Measurements from ENCODE around the gene IDH1. TPM values are rescaled to one million over a fixed set of nuclear protein-coding genes. Genes with fewer than 3 reads are reported as not detected.
A peak's percentile ranks its signal among the peaks of the same experiment; 100 is the strongest.
"Not testable (repeated sequence)": the region's sequence is repeated elsewhere in the genome, so short reads cannot be mapped to it uniquely, and the experiment has no call there.

IDH1 gene
- total RNA-seq, 1 donor from 2014 or later = 149 TPM

DNA sequence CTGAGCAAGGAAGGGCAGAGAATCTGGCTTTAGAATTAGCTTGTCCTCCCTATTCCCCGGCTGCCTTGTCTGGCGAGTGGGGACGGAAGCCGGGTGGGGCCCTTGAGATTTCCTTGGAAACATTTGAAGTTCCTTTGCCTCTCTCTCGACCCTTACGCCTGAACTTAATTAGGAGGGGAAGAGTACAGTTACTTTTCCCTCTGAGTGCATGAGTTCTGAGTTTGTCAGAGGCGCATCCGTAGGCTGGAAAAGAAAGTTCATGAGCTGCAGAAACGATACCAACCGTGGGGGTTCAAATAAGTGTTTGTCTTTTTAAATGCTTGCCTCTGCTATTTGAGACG is 11.7 kb upstream of the IDH1 start:
- Mint-ChIP-seq H3K4me3 (peak overlapping the region; percentile 92), H3K36me3 (peaks cover 8% of the 10 kb centered on the region), H3K4me1 (ENCODE audit: unreplicated experiment) (peaks cover 28% of the 10 kb centered on the region), H3K27ac (peak overlapping the region; percentile 97), H3K27me3 (no peaks in the 10 kb centered on the region), H3K9me3 (no peaks in the 10 kb centered on the region)
- DNase-seq (ENCODE audit: extremely low spot score, unreplicated experiment) = no peak
- TF ChIP-seq, protein P1, sequence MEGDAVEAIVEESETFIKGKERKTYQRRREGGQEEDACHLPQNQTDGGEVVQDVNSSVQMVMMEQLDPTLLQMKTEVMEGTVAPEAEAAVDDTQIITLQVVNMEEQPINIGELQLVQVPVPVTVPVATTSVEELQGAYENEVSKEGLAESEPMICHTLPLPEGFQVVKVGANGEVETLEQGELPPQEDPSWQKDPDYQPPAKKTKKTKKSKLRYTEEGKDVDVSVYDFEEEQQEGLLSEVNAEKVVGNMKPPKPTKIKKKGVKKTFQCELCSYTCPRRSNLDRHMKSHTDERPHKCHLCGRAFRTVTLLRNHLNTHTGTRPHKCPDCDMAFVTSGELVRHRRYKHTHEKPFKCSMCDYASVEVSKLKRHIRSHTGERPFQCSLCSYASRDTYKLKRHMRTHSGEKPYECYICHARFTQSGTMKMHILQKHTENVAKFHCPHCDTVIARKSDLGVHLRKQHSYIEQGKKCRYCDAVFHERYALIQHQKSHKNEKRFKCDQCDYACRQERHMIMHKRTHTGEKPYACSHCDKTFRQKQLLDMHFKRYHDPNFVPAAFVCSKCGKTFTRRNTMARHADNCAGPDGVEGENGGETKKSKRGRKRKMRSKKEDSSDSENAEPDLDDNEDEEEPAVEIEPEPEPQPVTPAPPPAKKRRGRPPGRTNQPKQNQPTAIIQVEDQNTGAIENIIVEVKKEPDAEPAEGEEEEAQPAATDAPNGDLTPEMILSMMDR (conservative IDR thresholded peaks at IDR 0.05) = no peak

DNA sequence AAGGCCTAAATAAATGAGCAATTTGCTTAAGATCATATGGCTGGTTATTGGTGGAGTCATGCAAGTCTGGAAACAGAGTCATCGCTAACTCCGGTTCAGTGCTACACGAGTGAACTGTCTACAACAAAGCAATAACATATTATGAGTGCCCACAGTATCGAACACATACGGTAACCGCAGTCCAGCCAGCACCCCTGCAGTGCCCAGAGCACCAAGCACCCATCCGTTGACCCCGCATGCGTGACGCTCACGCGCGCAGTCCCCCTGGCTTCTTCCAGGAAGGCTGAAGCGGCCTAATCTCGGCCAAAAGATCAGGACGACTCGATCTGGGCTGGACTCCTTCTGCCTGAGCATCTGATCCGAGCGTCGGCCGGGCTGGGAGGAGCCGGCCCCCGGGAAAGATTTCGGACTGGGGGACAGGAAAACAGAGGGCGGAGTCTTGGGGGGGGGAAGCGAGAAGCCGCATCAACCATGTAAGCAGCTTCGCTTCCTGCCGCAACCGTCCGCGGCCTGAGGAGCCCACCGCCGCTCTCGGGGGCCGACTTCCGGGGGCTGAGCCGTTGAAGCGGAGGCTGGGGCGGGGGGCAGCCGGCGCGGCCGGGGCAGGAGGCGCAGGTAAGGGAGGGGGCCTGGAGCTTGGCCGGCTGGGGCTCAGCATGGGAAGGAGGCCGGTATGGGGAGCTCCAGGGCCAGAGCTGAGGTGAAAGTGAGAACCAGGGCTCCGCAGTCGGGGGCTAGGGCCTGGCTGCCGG is 11.1 kb upstream of the IDH1 start, which contains the start of gene PIKFYVE:
Gene PIKFYVE (plus strand): TSS at position 455 of the 752 bp plus-strand sequence. CDS start 5,265 bp downstream, outside the sequence.
- Mint-ChIP-seq H3K4me3 (peak within 1 kb of the TSS; percentile 92), H3K27me3 (no peaks in the 10 kb centered on the region), H3K36me3 (peaks cover 4% of the 10 kb centered on the region), H3K27ac (peak within 1 kb of the TSS; percentile 97), H3K9me3 (no peaks in the 10 kb centered on the region), H3K4me1 (ENCODE audit: unreplicated experiment) (peaks cover 28% of the 10 kb centered on the region)
- DNase-seq (ENCODE audit: extremely low spot score, unreplicated experiment) = peak; percentile 94
- TF ChIP-seq, protein P1 (conservative IDR thresholded peaks at IDR 0.05) = no peak

DNA sequence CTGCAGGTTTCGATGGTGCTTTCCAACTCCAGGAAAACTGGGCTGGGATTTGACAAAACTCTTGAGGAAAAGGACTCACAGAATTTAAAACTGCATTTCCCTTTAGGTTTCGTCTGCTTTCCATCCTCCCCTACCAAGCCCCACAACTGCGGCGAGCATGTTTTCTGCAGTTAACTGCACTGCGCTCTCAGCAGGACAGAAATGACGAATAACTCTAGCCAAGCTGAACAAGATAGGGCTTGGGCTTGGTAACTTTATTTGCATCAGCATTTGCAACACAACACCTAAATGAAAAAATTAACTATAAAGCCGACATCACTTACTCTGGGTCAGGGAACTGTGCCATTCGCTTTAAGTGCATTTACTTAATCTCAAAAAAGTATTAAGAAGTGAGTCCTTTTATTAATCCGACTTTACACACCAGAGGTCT is 10.5 kb upstream of the IDH1 start:
- peaks cover 26% of the 10 kb centered on the region for H3K4me1 Mint-ChIP-seq (ENCODE audit: unreplicated experiment)

DNA sequence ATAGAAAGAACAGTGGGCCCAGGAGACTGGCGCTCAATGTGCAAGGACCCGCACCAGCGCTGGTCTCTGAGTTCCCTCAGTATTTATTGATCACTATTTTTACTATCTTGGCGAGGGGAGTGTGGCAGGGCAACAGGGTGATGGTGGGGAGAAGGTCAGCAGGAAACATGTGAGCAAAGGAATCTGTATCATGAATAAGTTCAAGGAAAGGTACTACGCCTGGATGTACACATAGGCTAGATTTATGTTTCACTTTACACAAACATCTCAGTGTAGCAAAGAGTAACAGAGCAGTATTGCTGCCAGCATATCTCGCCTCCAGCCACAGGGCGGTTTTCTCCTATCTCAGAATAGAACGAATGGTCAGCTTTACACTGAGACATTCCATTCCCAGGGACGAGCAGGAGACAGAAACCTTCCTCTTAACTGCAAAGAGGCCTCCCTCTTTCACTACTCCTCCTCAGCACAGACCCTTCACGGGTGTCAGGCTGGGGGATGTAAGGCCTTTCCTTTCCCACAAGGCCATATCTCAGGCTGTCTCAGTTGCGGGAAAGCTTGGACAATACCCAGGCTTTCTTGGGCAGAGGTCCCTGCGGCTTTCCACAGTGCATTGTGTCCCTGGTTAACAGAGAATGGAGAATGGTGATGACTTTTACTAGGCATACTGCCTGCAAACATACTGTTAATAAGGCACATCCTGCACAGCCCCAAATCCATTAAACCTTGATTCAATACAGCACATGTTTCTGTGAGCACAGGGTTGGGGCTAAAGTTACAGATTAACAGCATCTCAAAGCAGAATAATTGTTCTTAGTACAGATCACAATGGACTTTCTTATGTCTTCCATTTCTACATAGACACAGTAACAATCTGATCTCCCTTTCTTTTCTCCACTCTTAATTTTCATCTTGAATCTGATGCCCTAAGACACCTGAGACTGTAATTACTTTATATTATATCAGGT is 2.3 kb upstream of the IDH1 start:
- Mint-ChIP-seq H3K4me1 (ENCODE audit: unreplicated experiment) (peaks cover 32% of the 10 kb centered on the region), H3K27ac (peak overlapping the region; percentile 79), H3K4me3 (peak overlapping the region; percentile 78), H3K36me3 (peaks cover 10% of the 10 kb centered on the region)
- not testable (repeated sequence) for H3K27me3 Mint-ChIP-seq; H3K9me3 Mint-ChIP-seq; DNase-seq (ENCODE audit: extremely low spot score, unreplicated experiment)

More for the DNA sequence above, 10.5 kb upstream of the IDH1 start:
- Mint-ChIP-seq H3K4me3 (peak overlapping the region; percentile 92), H3K27ac (peak overlapping the region; percentile 97), H3K36me3 (peaks cover 3% of the 10 kb centered on the region), H3K27me3 (no peaks in the 10 kb centered on the region), H3K9me3 (no peaks in the 10 kb centered on the region)
- TF ChIP-seq, protein P1 (conservative IDR thresholded peaks at IDR 0.05) = no peak
- no peak for DNase-seq (ENCODE audit: extremely low spot score, unreplicated experiment)

DNA sequence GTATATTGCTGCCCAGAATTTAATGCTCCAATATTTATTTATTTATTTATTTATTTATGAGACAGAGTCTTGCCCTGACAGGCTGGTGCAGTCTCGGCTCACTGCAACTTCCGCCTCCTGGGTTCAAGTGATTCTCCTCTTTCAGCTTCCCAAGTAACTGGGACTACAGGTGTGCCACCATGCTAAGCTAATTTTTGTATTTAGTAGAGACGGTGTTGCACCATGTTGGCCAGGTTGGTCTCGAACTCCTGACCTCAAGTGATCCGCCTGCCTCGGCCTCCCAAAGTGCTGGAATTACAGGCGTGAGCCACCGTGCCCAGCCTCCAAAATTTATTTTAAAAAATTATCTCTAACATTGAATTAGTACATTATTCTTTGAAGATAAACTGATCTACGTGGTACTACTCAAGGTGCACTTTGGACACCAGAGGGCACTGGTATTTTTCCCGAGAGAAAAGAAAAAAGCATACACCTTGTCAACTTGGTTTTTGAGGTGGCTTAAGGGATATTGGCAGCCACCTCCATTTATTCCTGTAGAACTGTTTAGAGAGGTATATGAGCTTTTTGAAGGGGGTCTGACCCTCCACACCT is 1.4 kb upstream of the IDH1 start:
- peak overlapping the region; percentile 100 for H3K4me3 Mint-ChIP-seq
- H3K36me3 Mint-ChIP-seq = peaks cover 15% of the 10 kb centered on the region
- no peaks in the 10 kb centered on the region for H3K27me3 Mint-ChIP-seq
- peaks cover 32% of the 10 kb centered on the region for H3K4me1 Mint-ChIP-seq (ENCODE audit: unreplicated experiment)
- peak overlapping the region; percentile 79 for H3K27ac Mint-ChIP-seq
- TF ChIP-seq, protein P1 (conservative IDR thresholded peaks at IDR 0.05) = peak; percentile 45
- no peaks in the 10 kb centered on the region for H3K9me3 Mint-ChIP-seq
- no peak for DNase-seq (ENCODE audit: extremely low spot score, unreplicated experiment)

Measured in type B pancreatic cell (in vitro differentiated cells).